T-helper 2 cell treated with Interferon-gamma antibody and Interleukin-4, amounts not matched to agents 100 ng/mL and 5 ng/mL, for 36 hours (primary cell): Measurements from ENCODE around the gene CACNA1D. TPM values are rescaled to one million over a fixed set of nuclear protein-coding genes. Genes with fewer than 3 reads are reported as not detected.

ENCODE experiments used
- intact Hi-C: fragments of 100-400 bp; cut with micrococcal nuclease; formaldehyde crosslinking; loops from one replicate; pipeline ENCODE4 v1.15.1; 2023
- total RNA-seq: library from RNA; stranded (reverse); gene quantifications from 2 replicates; pipeline ENCODE4 v1.2.3, GENCODE V29; 2022

The CACNA1D gene
- total RNA-seq, 1 donor from 2014 or later: 4.5 TPM

GRCh38 chr3:53842436-53843194, 348.2 kb downstream of the CACNA1D start:
- intact Hi-C loops: no loop called here

DNA sequence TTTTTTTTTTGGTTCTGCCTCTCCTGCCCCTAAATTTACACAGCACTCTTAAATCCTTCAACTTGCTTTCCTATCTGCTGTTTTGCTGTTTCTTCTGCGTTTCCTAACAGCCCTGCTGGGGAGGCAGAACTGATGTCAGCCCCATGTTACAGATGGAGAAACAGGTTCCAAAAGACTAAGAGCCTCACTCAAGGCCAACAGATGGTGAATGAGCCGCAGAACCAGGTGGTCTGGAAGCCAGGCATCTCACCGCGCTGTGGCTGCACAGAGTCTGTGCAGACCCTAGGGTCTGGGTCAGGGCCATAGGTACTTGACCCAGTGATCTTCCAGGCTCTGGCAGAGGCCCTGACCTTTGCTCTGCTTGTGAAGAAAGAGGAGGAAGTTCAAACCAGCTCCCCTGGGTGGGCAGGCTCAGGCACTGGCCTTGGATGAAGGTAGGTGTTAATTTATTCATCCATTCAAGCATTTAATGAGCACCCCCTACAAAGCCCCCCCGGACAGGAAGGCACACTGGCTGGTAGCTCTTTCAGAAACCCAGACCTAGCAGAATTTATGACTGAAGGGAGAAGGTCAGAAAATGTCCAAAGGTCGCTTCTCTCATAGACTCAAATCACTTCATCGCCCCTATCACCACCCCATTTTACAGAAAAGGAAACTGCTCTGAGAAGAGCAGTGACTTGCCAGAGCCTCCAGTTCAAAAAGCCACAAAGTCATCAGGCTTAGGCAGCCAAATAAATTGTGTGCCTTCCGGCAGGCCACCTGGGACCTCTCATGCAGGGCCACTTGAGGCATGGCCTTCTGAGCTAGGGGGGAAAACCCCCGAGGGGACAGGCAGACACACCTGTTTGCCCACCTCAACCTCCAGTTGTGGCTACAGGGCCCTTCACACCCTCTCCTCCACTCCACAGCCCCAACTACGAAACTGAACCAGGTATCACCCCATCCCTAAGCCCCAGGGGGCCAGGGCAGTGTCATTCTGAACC, 349.1 kb downstream of the CACNA1D start:
- intact Hi-C loops: no loop called here

GRCh38 chr3:53844262-53845102, 350.1 kb downstream of the CACNA1D start:
- intact Hi-C loops: loop anchor here (5.0 kb wide), 1 partner anchor 117 kb away; no protein-coding TSS in a partner anchor

DNA sequence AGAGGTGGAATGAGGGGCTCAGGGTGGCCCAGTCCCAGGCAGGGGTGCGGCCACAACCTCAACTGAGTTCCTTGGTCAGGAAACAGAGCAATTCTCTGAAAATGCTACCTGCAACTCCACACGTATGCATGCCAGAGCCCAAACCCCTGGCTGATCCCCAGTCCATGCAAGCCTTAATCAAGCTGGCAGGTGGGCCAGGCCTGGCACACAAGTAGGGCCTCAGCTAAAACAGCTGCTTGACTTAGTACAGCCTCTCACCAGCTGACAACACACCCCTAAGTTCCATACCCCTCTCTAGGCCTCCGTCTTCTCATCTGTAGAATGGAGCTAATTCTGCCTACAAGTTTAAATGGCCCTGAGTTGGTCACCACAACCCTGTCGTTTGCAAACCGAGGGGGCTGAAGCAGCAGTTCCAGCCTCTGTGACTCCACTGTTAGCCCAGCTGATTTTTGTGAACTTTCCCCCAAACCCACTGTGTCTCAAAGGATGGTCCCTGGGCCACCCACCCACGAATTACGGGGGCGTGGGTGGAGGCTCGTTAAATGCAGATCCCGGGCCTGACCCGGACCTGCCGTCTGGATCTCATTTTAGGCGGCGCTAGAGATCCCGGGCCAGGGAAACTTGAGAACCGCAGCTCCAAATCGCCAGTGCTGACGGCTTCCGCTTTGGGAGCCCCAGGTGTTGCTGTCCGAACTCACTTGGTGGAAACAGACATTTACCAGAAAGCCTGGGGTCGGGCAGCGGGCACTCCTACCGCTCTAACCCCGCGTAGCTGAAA, 350.9 kb downstream of the CACNA1D start:
- intact Hi-C loops: loop anchor here (5.0 kb wide), 1 partner anchor 118 kb away; no protein-coding TSS in a partner anchor

- intact Hi-C loops: loop anchor here (5.0 kb wide), 1 partner anchor 119 kb away; no protein-coding TSS in a partner anchor
These were observed 351.4 kb downstream of the CACNA1D start for GRCh38 chr3:53845881-53846133.

DNA sequence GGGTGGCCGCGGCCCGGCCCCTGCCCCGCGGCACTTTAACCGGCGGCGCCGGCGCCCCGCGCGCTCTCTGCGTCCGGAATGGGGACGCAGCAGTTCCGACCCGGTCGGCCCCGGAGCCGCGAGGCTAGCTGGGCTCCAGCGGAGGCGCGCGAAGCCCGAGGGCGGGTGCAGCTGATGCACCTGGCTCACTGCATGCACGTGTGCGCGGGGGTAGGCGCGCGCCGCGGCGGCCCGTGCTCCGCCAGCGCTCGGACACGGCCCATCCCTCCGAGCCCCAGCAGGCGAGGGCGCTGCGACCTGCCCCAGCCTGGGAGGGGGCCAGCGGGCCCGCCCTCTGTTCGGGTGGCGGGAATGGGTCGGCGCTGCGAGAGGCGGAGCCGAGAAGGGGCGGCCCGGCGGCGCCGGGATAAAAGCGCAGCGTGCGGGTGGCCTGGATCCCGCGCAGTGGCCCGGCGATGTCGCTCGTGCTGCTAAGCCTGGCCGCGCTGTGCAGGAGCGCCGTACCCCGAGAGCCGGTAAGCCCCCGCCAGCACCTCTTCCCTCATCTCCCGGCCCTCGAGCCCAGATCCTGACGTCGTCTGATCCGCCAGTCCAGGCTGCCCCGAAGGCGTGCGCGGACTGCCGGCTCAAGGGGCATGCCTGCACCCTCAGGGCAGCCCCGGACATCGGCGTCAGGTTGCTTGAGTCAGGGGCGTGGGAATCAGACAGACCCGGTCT, 351.9 kb downstream of the CACNA1D start, which contains the start of the genes CHDH and IL17RB:
TSS of gene CHDH (minus strand) at position 286 of the 717 bp plus-strand sequence. CDS start 22,411 bp downstream, outside the sequence.
TSS of gene IL17RB (plus strand) at position 435 of the 717 bp plus-strand sequence. CDS start at position 456, 21 bp downstream.
- intact Hi-C loops: loop anchor here (5.0 kb wide), 1 partner anchor 119 kb away; no protein-coding TSS in a partner anchor

DNA sequence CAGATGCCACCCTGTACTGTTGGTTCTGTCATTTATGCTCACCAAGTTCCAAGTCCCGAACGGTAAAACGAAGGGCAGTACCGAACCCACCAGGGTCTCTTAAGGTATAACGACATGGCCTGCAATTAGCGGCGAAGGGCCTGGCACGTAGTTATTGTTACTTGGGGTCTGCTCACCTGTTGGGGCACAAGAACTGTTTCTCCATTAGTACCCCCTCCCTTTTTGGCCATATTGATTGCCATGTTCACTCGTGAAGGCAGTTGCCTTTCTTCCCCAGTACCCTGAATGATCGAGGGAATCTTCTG, 352.4 kb downstream of the CACNA1D start:
- intact Hi-C loops: loop anchor here (5.0 kb wide), 1 partner anchor 120 kb away; no protein-coding TSS in a partner anchor

- intact Hi-C loops: loop anchor here (5.0 kb wide), 1 partner anchor 123 kb away; no protein-coding TSS in a partner anchor
These were observed 355.5 kb downstream of the CACNA1D start for GRCh38 chr3:53849916-53850315.

DNA sequence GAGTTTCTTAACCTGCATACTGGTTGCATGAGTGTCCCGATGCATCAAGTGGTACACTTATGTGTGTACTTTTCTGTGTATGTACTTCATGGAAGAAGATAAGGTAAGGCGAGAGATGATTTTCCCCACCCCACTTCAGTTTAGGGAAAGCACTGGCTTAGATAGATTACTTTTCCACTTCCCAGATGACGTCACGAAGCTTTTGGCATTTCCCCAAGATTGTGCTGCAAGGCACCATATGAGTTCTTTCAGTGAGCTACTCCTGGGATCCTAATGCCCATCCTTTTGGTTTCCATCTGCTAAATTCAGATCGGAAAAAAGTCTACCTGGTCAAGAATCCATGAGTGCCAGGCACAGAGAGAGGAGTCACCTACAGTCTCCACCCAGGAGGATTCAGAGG, 356.5 kb downstream of the CACNA1D start:
- intact Hi-C loops: no loop called here

DNA sequence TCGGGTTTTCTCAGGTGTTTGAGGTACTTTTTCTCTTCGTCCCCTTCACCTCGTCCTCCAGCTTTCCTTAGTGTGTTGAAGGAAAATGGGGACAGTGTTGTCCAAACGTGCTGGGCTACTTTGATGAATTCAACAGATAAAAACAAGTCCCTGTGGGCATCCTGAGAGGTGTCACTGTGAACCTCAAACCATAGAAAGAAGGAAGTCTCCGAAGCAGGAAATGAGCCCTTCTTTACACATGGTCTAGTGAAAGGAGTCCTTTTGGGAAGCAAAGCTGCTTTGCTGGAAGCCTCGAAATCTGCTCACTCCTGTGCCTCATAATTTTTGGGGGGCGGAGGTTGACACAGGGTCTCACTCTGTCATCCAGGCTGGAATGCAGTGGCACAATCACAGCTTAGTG, 362.6 kb downstream of the CACNA1D start:
- intact Hi-C loops: no loop called here

- intact Hi-C loops: no loop called here
These were observed 363.8 kb downstream of the CACNA1D start for GRCh38 chr3:53858096-53858741.

DNA sequence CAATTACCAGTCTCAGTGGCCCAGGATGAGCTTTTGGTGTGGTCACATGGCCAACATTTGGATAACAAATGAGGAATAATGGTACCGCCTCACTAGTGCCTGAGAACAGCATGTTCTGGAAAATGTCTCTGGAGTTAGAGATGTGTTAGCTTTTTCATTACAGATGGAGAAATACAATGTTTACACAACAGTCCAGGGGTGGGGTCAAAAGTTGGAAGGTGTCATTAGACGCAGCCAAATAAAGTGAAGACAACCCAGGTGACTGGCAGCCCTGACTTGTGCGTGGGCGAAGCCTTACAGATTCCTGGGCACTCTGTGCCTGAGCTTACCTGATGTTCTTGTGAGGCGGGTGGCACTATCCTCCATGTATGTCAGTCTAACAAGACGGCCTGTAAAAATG, 364.8 kb downstream of the CACNA1D start:
- intact Hi-C loops: no loop called here

GRCh38 chr3:53860196-53860595, 365.8 kb downstream of the CACNA1D start:
- intact Hi-C loops: no loop called here

DNA sequence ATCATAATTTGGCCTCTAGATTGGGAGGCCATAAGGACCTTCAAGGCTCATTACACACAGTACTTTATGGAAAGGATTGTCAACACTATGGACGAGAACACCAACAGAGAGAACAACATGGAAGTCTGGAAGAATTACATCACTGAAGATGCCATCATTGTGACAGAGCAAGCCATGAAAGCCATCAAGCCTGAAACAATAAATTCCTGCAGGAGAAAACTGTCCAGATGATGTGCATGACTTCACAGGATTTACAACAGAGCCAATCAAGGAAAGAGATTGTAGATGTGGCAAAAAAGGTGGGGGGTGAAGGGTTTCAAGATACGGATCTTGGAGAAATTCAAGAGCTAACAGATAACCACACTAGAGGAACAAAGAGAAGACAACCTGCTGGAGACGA, 367.8 kb downstream of the CACNA1D start:
- intact Hi-C loops: no loop called here

GRCh38 chr3:53863145-53863544, 368.7 kb downstream of the CACNA1D start:
- intact Hi-C loops: no loop called here
